ENCODE data around the gene CTTNBP2. TPM values are rescaled to one million over a fixed set of nuclear protein-coding genes. Genes with fewer than 3 reads are reported as not detected.

The CTTNBP2 gene
- total and polyA plus RNA-seq, 12 donors, result 1.2 to 6.7 (median 3.9) TPM

DNA sequence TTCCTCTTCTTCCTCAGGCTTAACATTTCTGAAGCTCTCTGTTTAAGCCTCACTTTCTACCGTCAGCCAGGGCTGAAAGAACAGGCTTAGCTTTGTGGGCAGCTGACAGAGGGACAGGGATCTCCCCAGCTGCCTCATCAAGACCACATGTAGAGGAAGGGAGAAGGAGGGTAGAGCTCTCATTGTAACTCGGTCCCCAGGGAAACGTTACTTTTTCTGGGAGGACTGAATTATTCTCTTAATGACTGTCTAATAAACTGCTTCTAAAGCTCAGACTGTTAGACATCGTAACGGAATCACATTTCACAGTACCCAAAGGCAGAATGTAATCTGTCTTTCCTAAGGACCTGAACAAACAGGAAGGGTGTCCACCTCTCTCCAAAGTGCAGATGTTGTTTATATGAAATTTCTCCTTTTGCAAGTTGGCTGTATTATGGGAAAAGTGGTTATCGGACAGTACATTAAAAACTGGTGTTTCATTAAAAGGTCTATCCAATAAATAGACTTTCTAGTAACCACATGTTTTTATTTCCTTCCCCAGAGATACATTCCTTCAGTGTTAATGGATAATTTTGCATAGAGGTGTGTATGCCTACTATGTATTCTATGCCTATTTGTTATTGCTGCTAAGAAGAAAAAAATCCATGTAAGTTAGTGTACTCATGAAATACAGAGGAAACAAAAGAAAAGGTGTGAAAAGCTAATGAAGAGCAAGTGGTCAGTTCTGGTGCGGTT, 144.2 kb downstream of the CTTNBP2 start:
- Histone ChIP-seq H3K27ac (no peak overlapping the region), H3K9me3 (replicated peaks in 1 of 3) (no peaks in the 10 kb centered on the region), H3K4me1 (replicated peaks in 1 of 2) (no peaks in the 10 kb centered on the region), H3K4me3 (no peak overlapping the region), H3K36me3 (replicated peaks in 1 of 2) (no peaks in the 10 kb centered on the region), H3K27me3 (no peaks in the 10 kb centered on the region)
- TF ChIP-seq POLR2A (IDR thresholded peaks at IDR 0.05), result no peak
- TF ChIP-seq, protein P1, sequence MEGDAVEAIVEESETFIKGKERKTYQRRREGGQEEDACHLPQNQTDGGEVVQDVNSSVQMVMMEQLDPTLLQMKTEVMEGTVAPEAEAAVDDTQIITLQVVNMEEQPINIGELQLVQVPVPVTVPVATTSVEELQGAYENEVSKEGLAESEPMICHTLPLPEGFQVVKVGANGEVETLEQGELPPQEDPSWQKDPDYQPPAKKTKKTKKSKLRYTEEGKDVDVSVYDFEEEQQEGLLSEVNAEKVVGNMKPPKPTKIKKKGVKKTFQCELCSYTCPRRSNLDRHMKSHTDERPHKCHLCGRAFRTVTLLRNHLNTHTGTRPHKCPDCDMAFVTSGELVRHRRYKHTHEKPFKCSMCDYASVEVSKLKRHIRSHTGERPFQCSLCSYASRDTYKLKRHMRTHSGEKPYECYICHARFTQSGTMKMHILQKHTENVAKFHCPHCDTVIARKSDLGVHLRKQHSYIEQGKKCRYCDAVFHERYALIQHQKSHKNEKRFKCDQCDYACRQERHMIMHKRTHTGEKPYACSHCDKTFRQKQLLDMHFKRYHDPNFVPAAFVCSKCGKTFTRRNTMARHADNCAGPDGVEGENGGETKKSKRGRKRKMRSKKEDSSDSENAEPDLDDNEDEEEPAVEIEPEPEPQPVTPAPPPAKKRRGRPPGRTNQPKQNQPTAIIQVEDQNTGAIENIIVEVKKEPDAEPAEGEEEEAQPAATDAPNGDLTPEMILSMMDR (IDR thresholded peaks at IDR 0.05), result no peak
- intact Hi-C loops (cut with DNase I), result no loop called here
- DNase-seq, result no peak
- 52 to 63% (median 54%) methylated on average over 7 of the region's 7 CpGs for WGBS, 4 donors

DNA sequence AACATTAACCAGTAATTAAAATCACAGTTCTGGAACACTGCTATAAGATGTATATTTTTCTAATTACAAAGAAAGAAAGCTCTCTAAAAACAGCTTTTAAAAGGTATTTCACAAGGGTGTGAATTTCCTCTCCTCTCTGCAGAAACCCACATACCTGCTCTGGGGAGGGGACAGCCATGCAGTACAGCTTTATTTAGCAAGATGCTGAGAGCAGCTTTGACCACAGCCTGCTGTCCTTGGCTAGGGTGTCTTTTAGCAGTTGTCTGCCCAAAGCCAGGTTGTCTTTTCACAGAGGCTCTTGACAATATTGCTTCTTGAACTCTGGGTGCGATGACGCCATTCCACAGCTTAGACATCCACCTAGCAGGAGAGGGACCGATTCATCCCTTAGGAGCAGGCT, 148.3 kb downstream of the CTTNBP2 start:
- no peaks in the 10 kb centered on the region for H3K9me3 ChIP-seq (replicated peaks in 1 of 3)
- intact Hi-C loops (cut with DNase I), result no loop called here
- no peaks in the 10 kb centered on the region for H3K36me3 ChIP-seq (replicated peaks in 1 of 2)
- H3K4me3 ChIP-seq, result no peak overlapping the region
- H3K4me1 ChIP-seq (replicated peaks in 1 of 2), result no peaks in the 10 kb centered on the region
- no peak for TF ChIP-seq POLR2A (IDR thresholded peaks at IDR 0.05)
- TF ChIP-seq, protein P1 (IDR thresholded peaks at IDR 0.05), result no peak
- 85 to 91% (median 89%) methylated on average over 3 of the region's 3 CpGs for WGBS, 4 donors
- no peak overlapping the region for H3K27ac ChIP-seq
- DNase-seq, result no peak
- no peaks in the 10 kb centered on the region for H3K27me3 ChIP-seq

- H3K36me3 ChIP-seq (replicated peaks in 1 of 2), result no peaks in the 10 kb centered on the region
- H3K27ac ChIP-seq, result no peak overlapping the region
- no peaks in the 10 kb centered on the region for H3K27me3 ChIP-seq
- no peak overlapping the region for H3K4me3 ChIP-seq
- no peak for TF ChIP-seq POLR2A (IDR thresholded peaks at IDR 0.05)
- TF ChIP-seq, protein P1 (IDR thresholded peaks at IDR 0.05), result no peak
- no peaks in the 10 kb centered on the region for H3K9me3 ChIP-seq (replicated peaks in 1 of 3)
- WGBS, 4 donors, result 56 to 67% (median 63%) methylated on average over 3 of the region's 3 CpGs
- intact Hi-C loops (cut with DNase I), result loop anchor here in 1 of 2 donors (10.0 kb wide), 1 partner anchor 265 kb away; no protein-coding TSS in a partner anchor
- no peak for DNase-seq
- no peaks in the 10 kb centered on the region for H3K4me1 ChIP-seq (replicated peaks in 1 of 2)
These were observed 153.9 kb downstream of the CTTNBP2 start for GRCh38 chr7:117719377-117719776.

DNA sequence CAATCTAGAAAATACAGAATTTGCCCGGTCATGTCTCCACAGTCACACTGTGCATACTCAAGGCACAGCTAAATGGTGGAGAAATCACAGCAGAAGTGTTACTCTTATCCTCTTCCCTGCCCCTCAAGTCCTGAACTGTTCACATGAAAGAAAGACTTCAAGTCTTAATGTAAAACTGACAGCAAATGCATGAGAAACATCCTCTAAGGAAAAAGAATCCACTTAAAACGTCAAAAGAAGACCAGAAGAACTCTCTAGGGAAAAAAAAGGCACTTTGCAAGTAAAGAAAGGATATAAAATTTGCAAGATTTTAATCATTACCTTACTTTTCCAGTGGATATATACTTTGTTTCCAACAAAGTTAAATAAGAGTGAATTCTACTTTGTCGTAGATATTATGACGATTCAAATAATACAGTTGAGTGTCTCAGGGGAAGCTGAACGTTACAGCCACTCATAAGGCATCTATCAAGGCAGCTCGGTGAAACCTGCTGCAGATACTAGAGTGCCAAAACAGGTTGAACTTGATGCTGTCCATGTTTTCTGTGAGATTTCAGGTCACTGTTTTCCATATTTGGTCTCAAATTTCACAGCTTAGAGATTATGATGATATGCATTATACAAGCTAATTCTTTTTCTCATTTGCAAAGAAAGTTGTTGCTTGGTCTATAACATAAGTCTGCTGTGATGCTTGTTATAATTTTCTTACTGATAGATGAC, 155.0 kb downstream of the CTTNBP2 start:
- Histone ChIP-seq H3K9me3 (replicated peaks in 1 of 3) (no peaks in the 10 kb centered on the region), H3K4me1 (replicated peaks in 1 of 2) (no peaks in the 10 kb centered on the region), H3K4me3 (no peak overlapping the region), H3K27me3 (no peaks in the 10 kb centered on the region), H3K27ac (no peak overlapping the region), H3K36me3 (replicated peaks in 1 of 2) (no peaks in the 10 kb centered on the region)
- WGBS, 4 donors, result 68 to 75% (median 71%) methylated on average over 6 of the region's 6 CpGs
- intact Hi-C loops (cut with DNase I), result loop anchor here in 1 of 2 donors (10.0 kb wide), 1 partner anchor 263 kb away; no protein-coding TSS in a partner anchor
- no peak for DNase-seq
- TF ChIP-seq, protein P1 (IDR thresholded peaks at IDR 0.05), result no peak
- TF ChIP-seq POLR2A (IDR thresholded peaks at IDR 0.05), result no peak

Data from adrenal gland (tissue), 12 donors.